Neural progenitor cell (in vitro differentiated cells): ENCODE results near the gene DHX34. TPM values are rescaled to one million over a fixed set of nuclear protein-coding genes. Genes with fewer than 3 reads are reported as not detected.

Experiments used
- DNase-seq: peaks from one replicate; pipeline ENCODE4 v3.0.0-alpha.2; 2016; ENCODE audit warnings: low spot score
- H2AFZ ChIP-seq: fragments of 200-600 bp; sonication (generic); replicated peaks from 2 replicates; pipeline ENCODE4 v1.6.1; 2016; ENCODE audit warnings: antibody characterized with exemption
- H3F3A ChIP-seq: fragments of 200-600 bp; sonication (generic); 2 replicates; pipeline ENCODE4 v1.6.1; 2016; ENCODE audit warnings: antibody characterized with exemption, low read depth
- H3K27ac ChIP-seq: fragments of 200-600 bp; sonication (generic); 2 replicates; pipeline ENCODE4 v1.5.1; 2016; ENCODE audit warnings: mild to moderate bottlenecking
- H3K27me3 ChIP-seq: fragments of 200-600 bp; sonication (generic); 2 replicates; pipeline ENCODE4 v1.6.1; 2016; ENCODE audit warnings: mild to moderate bottlenecking, moderate library complexity
- H3K36me3 ChIP-seq: fragments of 200-600 bp; sonication (generic); 2 replicates; pipeline ENCODE4 v1.5.1; 2016
- H3K4me1 ChIP-seq: fragments of 200-600 bp; sonication (generic); 2 replicates; pipeline ENCODE4 v1.6.1; 2016; ENCODE audit warnings: mixed run types
- H3K4me2 ChIP-seq: fragments of 200-600 bp; sonication (generic); 2 replicates; pipeline ENCODE4 v1.6.1; 2016
- H3K4me3 ChIP-seq: fragments of 200-600 bp; sonication (generic); 2 replicates; pipeline ENCODE4 v1.5.1; 2016
- H3K79me2 ChIP-seq: fragments of 200-600 bp; sonication (generic); 2 replicates; pipeline ENCODE4 v1.6.1; 2016; ENCODE audit warnings: low read depth
- H3K9ac ChIP-seq: fragments of 200-600 bp; sonication (generic); 2 replicates; pipeline ENCODE4 v1.6.1; 2016
- H3K9me3 ChIP-seq: fragments of 200-600 bp; sonication (generic); 2 replicates; pipeline ENCODE4 v1.5.1; 2016; ENCODE audit warnings: low read depth
- H4K20me1 ChIP-seq: fragments of 200-600 bp; sonication (generic); 2 replicates; pipeline ENCODE4 v1.6.1; 2016; ENCODE audit warnings: low read depth
- H3K27ac Mint-ChIP-seq: 3 replicates; pipeline ENCODE4 v1.8.0; 2021; ENCODE audit warnings: mixed read lengths
- H3K27me3 Mint-ChIP-seq: 2 replicates; pipeline ENCODE4 v1.8.0; 2022; ENCODE audit warnings: low read depth, mild to moderate bottlenecking, inconsistent platforms, moderate library complexity, mixed read lengths; ENCODE audit not compliant: insufficient read depth
- H3K36me3 Mint-ChIP-seq: 3 replicates; pipeline ENCODE4 v1.8.0; 2021; ENCODE audit warnings: mixed read lengths
- H3K4me1 Mint-ChIP-seq: 3 replicates; pipeline ENCODE4 v1.8.0; 2021; ENCODE audit warnings: mixed read lengths
- H3K4me3 Mint-ChIP-seq: 3 replicates; pipeline ENCODE4 v1.8.0; 2021; ENCODE audit warnings: mild to moderate bottlenecking, moderate library complexity, mixed read lengths
- H3K9me3 Mint-ChIP-seq: 3 replicates; pipeline ENCODE4 v1.8.0; 2020; ENCODE audit warnings: mixed read lengths
- EZH2 ChIP-seq: fragments of 200-600 bp; sonication (generic); IDR thresholded peaks from 2 replicates; pipeline ENCODE4 v1.6.1; 2017; ENCODE audit warnings: antibody characterized with exemption, mild to moderate bottlenecking, moderate library complexity
- EZH2phosphoT487 ChIP-seq: fragments of 200-600 bp; sonication (generic); IDR thresholded peaks from 2 replicates; pipeline ENCODE4 v1.6.1; 2017; ENCODE audit warnings: antibody characterized with exemption
- total RNA-seq: library from RNA; depleted of rRNA; stranded (reverse); fragments of >200 nt; gene quantifications from 2 replicates; pipeline ENCODE4 v1.2.3, GENCODE V29; 2015; ENCODE audit warnings: low replicate concordance
- TF ChIP-seq, protein P1 (sequence below): fragments of 200-600 bp; sonication (generic); IDR thresholded peaks from 2 replicates; pipeline ENCODE4 v1.5.1; 2017; ENCODE audit warnings: antibody characterized with exemption, mild to moderate bottlenecking

Gene DHX34
- total RNA-seq, 1 donor from 2014 or later = 12.3 TPM

DNA sequence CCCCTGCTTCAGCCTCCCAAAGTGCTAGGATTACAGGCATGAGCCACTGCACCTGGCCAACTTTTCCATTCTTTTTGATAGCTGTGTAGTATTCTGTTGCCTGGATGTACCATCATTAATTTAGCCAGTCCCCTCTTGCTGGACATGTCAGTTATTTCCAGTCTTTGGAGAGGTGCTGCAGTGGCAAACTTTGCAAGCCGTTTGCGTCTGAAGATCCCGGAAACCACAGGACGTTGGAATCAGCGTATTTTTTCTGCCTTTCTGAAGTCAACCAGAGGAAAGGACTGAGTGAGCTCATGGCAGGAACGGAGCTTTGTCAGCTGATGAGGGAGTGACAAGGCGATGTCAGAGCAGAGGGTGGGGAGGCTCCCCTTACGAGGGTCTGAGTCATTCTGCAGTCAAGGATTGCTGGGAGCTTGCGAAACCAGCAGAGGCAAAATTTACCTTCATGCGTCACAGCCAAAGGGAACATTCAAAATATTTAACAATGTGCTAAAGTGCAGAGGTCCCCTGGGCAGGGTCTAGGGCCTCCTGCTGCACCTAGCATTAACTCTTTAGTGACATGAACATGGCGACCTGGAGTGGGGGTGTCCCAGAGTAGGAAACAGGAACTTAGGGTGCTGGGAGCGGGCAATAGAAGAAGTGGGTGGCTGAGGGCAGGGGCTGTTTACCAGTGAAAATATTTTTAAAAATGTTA, 33.8 kb upstream of the DHX34 start:
- Mint-ChIP-seq H3K4me3 (no peak overlapping the region), H3K27ac (no peak overlapping the region), H3K27me3 (peaks cover 7% of the 10 kb centered on the region), H3K36me3 (no peaks in the 10 kb centered on the region), H3K9me3 (no peaks in the 10 kb centered on the region), H3K4me1 (no peaks in the 10 kb centered on the region)
- H3K4me3 ChIP-seq = no peak overlapping the region
- no peaks in the 10 kb centered on the region for H3K27me3 ChIP-seq
- no peak overlapping the region for H3K27ac ChIP-seq
- H3K9me3 ChIP-seq = no peaks in the 10 kb centered on the region
- no peaks in the 10 kb centered on the region for H3F3A ChIP-seq
- no peaks in the 10 kb centered on the region for H3K36me3 ChIP-seq
- no peaks in the 10 kb centered on the region for H3K79me2 ChIP-seq
- H3K4me2 ChIP-seq = no peak overlapping the region
- no peaks in the 10 kb centered on the region for H3K4me1 ChIP-seq
- no peak for DNase-seq
- no peak overlapping the region for H2AFZ ChIP-seq
- no peak overlapping the region for H3K9ac ChIP-seq
- no peaks in the 10 kb centered on the region for H4K20me1 ChIP-seq
- TF ChIP-seq EZH2phosphoT487 (no peak), EZH2 (no peak)
- TF ChIP-seq, protein P1, sequence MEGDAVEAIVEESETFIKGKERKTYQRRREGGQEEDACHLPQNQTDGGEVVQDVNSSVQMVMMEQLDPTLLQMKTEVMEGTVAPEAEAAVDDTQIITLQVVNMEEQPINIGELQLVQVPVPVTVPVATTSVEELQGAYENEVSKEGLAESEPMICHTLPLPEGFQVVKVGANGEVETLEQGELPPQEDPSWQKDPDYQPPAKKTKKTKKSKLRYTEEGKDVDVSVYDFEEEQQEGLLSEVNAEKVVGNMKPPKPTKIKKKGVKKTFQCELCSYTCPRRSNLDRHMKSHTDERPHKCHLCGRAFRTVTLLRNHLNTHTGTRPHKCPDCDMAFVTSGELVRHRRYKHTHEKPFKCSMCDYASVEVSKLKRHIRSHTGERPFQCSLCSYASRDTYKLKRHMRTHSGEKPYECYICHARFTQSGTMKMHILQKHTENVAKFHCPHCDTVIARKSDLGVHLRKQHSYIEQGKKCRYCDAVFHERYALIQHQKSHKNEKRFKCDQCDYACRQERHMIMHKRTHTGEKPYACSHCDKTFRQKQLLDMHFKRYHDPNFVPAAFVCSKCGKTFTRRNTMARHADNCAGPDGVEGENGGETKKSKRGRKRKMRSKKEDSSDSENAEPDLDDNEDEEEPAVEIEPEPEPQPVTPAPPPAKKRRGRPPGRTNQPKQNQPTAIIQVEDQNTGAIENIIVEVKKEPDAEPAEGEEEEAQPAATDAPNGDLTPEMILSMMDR = no peak

DNA sequence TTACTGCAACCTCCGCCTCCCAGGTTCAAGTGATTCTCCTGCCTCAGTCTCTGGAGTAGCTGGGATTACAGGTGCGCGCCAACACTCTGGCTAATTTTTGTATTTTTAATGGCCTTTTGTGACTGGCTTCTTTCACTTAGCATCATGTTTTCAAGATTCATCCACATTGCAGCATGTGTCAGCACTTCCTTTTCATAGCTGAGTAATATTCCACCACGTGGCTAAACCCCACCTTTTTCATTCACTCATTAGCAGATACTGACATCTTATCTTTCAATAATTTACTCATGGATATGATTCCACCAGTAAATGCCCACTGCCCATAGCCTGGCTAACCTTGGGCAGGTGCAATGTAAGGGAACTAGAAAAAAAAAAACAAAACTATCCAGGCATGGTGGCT, 32.6 kb upstream of the DHX34 start:
- DNase-seq = no peak
- Histone ChIP-seq H3F3A (no peaks in the 10 kb centered on the region), H4K20me1 (no peaks in the 10 kb centered on the region), H3K4me3 (no peak overlapping the region), H3K36me3 (no peaks in the 10 kb centered on the region), H3K27me3 (no peaks in the 10 kb centered on the region), H3K9me3 (no peaks in the 10 kb centered on the region), H3K79me2 (no peaks in the 10 kb centered on the region), H2AFZ (no peak overlapping the region), H3K27ac (no peak overlapping the region), H3K9ac (no peak overlapping the region), H3K4me1 (no peaks in the 10 kb centered on the region), H3K4me2 (no peak overlapping the region)
- H3K4me3 Mint-ChIP-seq = no peak overlapping the region
- no peaks in the 10 kb centered on the region for H3K36me3 Mint-ChIP-seq
- H3K27me3 Mint-ChIP-seq = peaks cover 9% of the 10 kb centered on the region
- no peak overlapping the region for H3K27ac Mint-ChIP-seq
- H3K4me1 Mint-ChIP-seq = no peaks in the 10 kb centered on the region
- TF ChIP-seq, protein P1 = no peak
- TF ChIP-seq EZH2 (no peak), EZH2phosphoT487 (no peak)
- no peaks in the 10 kb centered on the region for H3K9me3 Mint-ChIP-seq

DNA sequence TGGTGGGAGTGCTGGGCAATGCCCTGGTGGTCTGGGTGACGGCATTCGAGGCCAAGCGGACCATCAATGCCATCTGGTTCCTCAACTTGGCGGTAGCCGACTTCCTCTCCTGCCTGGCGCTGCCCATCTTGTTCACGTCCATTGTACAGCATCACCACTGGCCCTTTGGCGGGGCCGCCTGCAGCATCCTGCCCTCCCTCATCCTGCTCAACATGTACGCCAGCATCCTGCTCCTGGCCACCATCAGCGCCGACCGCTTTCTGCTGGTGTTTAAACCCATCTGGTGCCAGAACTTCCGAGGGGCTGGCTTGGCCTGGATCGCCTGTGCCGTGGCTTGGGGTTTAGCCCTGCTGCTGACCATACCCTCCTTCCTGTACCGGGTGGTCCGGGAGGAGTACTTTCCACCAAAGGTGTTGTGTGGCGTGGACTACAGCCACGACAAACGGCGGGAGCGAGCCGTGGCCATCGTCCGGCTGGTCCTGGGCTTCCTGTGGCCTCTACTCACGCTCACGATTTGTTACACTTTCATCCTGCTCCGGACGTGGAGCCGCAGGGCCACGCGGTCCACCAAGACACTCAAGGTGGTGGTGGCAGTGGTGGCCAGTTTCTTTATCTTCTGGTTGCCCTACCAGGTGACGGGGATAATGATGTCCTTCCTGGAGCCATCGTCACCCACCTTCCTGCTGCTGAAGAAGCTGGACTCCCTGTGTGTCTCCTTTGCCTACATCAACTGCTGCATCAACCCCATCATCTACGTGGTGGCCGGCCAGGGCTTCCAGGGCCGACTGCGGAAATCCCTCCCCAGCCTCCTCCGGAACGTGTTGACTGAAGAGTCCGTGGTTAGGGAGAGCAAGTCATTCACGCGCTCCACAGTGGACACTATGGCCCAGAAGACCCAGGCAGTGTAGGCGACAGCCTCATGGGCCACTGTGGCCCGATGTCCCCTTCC, 28.9 kb upstream of the DHX34 start:
- Histone ChIP-seq H3K27me3 (no peaks in the 10 kb centered on the region), H2AFZ (no peak overlapping the region), H3K27ac (no peak overlapping the region), H3K36me3 (no peaks in the 10 kb centered on the region), H3F3A (no peaks in the 10 kb centered on the region), H3K9ac (no peak overlapping the region), H3K4me1 (no peaks in the 10 kb centered on the region), H4K20me1 (no peaks in the 10 kb centered on the region), H3K9me3 (no peaks in the 10 kb centered on the region), H3K79me2 (no peaks in the 10 kb centered on the region), H3K4me2 (no peak overlapping the region), H3K4me3 (no peak overlapping the region)
- no peaks in the 10 kb centered on the region for H3K4me1 Mint-ChIP-seq
- TF ChIP-seq, protein P1 = no peak
- no peak for TF ChIP-seq EZH2
- no peak for TF ChIP-seq EZH2phosphoT487
- peaks cover 2% of the 10 kb centered on the region for H3K9me3 Mint-ChIP-seq
- peaks cover 10% of the 10 kb centered on the region for H3K27me3 Mint-ChIP-seq
- no peak for DNase-seq
- peak overlapping the region; percentile 53 for H3K27ac Mint-ChIP-seq
- no peak overlapping the region for H3K4me3 Mint-ChIP-seq
- no peaks in the 10 kb centered on the region for H3K36me3 Mint-ChIP-seq
